Measurements from ENCODE around the gene CCR3. TPM values are rescaled to one million over a fixed set of nuclear protein-coding genes. Genes with fewer than 3 reads are reported as not detected.

The CCR3 gene
- total RNA-seq, 4 donors from 2014 or later, result not detected

GRCh38 chr3:46298871-46299607 is 56.8 kb downstream of the CCR3 start:
- H3K4me3 ChIP-seq (replicated peaks in 1 of 3), result no peak overlapping the region
- intact Hi-C loops (cut with DNase I), result no loop called here
- DNase-seq, result no peak
- no peaks in the 10 kb centered on the region for H3K36me3 ChIP-seq
- no peaks in the 10 kb centered on the region for H3K9me3 ChIP-seq
- no peaks in the 10 kb centered on the region for H3K27me3 ChIP-seq
- H3K4me1 ChIP-seq, result no peaks in the 10 kb centered on the region
- H3K27ac ChIP-seq, result no peak overlapping the region
- TF ChIP-seq POLR2A (IDR thresholded peaks at IDR 0.05), result no peak
- TF ChIP-seq, protein P1, sequence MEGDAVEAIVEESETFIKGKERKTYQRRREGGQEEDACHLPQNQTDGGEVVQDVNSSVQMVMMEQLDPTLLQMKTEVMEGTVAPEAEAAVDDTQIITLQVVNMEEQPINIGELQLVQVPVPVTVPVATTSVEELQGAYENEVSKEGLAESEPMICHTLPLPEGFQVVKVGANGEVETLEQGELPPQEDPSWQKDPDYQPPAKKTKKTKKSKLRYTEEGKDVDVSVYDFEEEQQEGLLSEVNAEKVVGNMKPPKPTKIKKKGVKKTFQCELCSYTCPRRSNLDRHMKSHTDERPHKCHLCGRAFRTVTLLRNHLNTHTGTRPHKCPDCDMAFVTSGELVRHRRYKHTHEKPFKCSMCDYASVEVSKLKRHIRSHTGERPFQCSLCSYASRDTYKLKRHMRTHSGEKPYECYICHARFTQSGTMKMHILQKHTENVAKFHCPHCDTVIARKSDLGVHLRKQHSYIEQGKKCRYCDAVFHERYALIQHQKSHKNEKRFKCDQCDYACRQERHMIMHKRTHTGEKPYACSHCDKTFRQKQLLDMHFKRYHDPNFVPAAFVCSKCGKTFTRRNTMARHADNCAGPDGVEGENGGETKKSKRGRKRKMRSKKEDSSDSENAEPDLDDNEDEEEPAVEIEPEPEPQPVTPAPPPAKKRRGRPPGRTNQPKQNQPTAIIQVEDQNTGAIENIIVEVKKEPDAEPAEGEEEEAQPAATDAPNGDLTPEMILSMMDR (IDR thresholded peaks at IDR 0.05), result no peak
- whole genome bisulfite sequencing, 2 donors, result 74 to 76% methylated on average over 9 of the region's 9 CpGs

DNA sequence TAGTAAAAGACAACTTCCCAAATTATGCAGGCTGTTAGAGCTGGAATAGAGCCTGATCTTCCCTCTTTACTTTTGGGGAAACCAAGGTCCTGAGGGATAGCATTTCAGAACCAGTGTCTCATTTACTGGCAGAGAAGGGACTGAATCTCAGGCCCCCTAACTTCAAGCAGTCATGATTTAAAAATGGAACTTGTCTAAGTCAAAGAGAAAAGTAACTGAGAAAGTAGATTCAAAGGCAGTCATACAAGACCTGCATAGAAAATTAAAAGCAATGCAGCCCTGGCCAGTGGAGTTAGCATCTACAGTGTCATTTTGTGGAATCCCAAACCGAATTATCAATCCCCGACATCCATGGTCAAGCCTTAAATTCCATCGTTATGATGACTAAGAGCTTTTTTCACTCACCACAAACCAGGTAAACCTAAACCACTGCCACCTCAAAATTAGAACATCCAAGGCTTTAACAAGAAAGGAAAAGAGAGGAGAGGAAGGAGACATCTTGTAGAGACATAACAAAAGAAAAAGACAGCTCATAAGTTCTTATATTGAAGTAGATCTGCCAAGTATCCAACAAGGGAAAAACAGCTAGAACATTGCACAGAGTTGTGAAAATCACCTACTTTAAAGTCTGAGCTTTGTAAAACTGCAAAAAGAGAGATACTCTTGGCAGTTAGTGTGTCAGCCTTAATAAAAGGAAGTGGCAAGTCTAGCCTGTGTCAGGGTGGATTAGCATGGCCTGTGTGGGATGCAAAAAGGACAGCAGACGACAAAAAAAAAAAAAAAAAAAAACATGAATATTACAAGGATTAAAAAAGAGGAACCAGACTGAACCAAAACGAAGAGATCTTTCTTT is 57.6 kb downstream of the CCR3 start:
- H3K36me3 ChIP-seq, result no peaks in the 10 kb centered on the region
- intact Hi-C loops (cut with DNase I), result no loop called here
- TF ChIP-seq, protein P1 (IDR thresholded peaks at IDR 0.05), result no peak
- no peak for TF ChIP-seq POLR2A (IDR thresholded peaks at IDR 0.05)
- no peaks in the 10 kb centered on the region for H3K4me1 ChIP-seq
- WGBS, 2 donors, result 77 to 87% methylated on average over 5 of the region's 5 CpGs
- no peak overlapping the region for H3K4me3 ChIP-seq (replicated peaks in 1 of 3)
- no peaks in the 10 kb centered on the region for H3K27me3 ChIP-seq
- H3K9me3 ChIP-seq, result no peaks in the 10 kb centered on the region
- no peak overlapping the region for H3K27ac ChIP-seq
- DNase-seq, result no peak

DNA sequence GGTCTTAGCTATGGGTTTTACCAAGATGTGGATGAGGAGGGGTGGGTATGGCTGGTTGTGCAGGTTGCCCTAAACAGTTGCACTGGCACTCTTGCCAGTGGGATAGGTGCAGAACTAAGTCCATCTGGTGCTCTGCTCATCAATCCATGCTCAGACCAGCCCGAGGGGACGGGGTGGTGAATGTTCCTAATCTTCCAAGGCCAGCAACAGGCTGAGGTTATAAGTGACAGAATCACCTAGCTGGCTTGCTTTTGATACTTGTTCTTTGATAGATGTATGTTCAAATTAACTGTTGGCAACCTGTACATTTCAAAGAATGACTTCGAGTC is 58.2 kb downstream of the CCR3 start:
- TF ChIP-seq, protein P1 (IDR thresholded peaks at IDR 0.05), result no peak
- TF ChIP-seq POLR2A (IDR thresholded peaks at IDR 0.05), result no peak
- Histone ChIP-seq H3K27ac (no peak overlapping the region), H3K36me3 (no peaks in the 10 kb centered on the region), H3K27me3 (no peaks in the 10 kb centered on the region), H3K4me3 (replicated peaks in 1 of 3) (no peak overlapping the region), H3K4me1 (no peaks in the 10 kb centered on the region), H3K9me3 (no peaks in the 10 kb centered on the region)
- intact Hi-C loops (cut with DNase I), result no loop called here
- WGBS, 2 donors, result 79 to 85% methylated on average over 3 of the region's 3 CpGs
- DNase-seq, result no peak

DNA sequence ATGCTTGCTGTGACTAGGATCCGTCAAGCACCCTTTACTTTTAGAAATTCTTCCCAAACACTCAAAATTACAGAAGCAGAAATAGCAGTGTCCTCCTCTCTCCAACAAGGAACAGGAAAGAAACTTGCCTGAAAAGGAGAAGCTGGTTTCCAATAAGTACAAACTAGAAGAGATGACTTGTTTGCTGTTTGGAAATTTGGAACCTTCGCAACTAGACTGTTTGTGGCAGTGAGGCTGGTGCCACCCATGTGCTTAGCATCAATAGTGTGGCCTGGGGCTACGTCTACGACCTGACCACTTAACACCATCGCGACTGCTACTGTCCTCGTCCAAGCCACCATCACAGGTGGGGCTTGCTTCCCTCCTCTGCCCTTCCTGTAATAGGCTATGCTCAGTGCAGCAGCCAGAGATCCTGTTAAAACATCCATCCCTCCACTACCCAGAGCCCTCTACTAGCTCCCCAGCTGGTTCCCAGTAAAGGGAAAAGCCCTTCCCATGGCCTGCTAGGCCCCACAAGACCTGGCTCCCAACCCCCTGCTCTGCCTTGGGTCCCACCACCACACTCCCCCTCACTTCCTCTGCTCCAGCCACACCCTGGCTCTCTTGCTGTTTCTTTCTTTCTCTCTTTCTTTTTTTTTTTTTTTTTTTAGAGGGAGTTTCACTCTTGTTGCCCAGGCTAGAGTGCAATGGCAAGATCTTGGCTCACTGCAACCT is 59.0 kb downstream of the CCR3 start:
- Histone ChIP-seq H3K4me3 (replicated peaks in 1 of 3) (no peak overlapping the region), H3K36me3 (no peaks in the 10 kb centered on the region), H3K9me3 (no peaks in the 10 kb centered on the region), H3K27ac (no peak overlapping the region), H3K27me3 (no peaks in the 10 kb centered on the region), H3K4me1 (no peaks in the 10 kb centered on the region)
- TF ChIP-seq POLR2A (IDR thresholded peaks at IDR 0.05), result no peak
- TF ChIP-seq, protein P1 (IDR thresholded peaks at IDR 0.05), result no peak
- 70 to 78% methylated on average over 7 of the region's 7 CpGs for WGBS, 2 donors
- DNase-seq, result no peak
- intact Hi-C loops (cut with DNase I), result no loop called here

Measured in thyroid gland (tissue), 4 donors.